DMS153 treated with DMSO at 0.1 percent for 48 hours (cell line): Measurements from ENCODE around the gene NAA15.
"Not testable (repeated sequence)": the region's sequence is repeated elsewhere in the genome, so short reads cannot be mapped to it uniquely, and the experiment has no call there.

Experiments
- DNase-seq: peaks from one replicate; lab custom pipeline; 2025; ENCODE audit not compliant: unreplicated experiment; lab: John Stamatoyannopoulos, UW

The NAA15 gene

GRCh38 chr4:139337612-139338011 lies 36.3 kb downstream of the NAA15 start:
- DNase-seq: no peak

- no peak for DNase-seq
Observed at GRCh38 chr4:139361301-139361700, 60.0 kb downstream of the NAA15 start.

- no peak for DNase-seq
Observed at GRCh38 chr4:139367421-139368090, 66.3 kb downstream of the NAA15 start.

GRCh38 chr4:139368998-139369397 lies 67.7 kb downstream of the NAA15 start:
- peak; percentile 26 for DNase-seq

GRCh38 chr4:139374251-139374650 lies 72.9 kb downstream of the NAA15 start:
- no peak for DNase-seq

- no peak for DNase-seq
Observed at GRCh38 chr4:139386421-139386820, 85.1 kb downstream of the NAA15 start.

- no peak for DNase-seq
Observed at GRCh38 chr4:139389102-139389501, 87.8 kb downstream of the NAA15 start.

GRCh38 chr4:139389991-139390390 lies 88.7 kb downstream of the NAA15 start:
- DNase-seq: no peak

GRCh38 chr4:139391731-139392130 lies 90.4 kb downstream of the NAA15 start:
- DNase-seq: no peak

- no peak for DNase-seq
Observed at GRCh38 chr4:139392797-139393196, 91.5 kb downstream of the NAA15 start.

GRCh38 chr4:139401368-139401767 lies 100.1 kb downstream of the NAA15 start:
- no peak for DNase-seq

- no peak for DNase-seq
Observed at GRCh38 chr4:139402436-139402835, 101.1 kb downstream of the NAA15 start.

GRCh38 chr4:139403462-139403861 lies 102.2 kb downstream of the NAA15 start:
- no peak for DNase-seq

- DNase-seq: no peak
Observed at GRCh38 chr4:139410312-139410711, 109.0 kb downstream of the NAA15 start.

- not testable (repeated sequence) for DNase-seq
Observed at GRCh38 chr4:139414671-139415210, 113.4 kb downstream of the NAA15 start.

GRCh38 chr4:139416073-139416673 lies 114.9 kb downstream of the NAA15 start:
- DNase-seq: peak; percentile 32

GRCh38 chr4:139419388-139419914 lies 118.1 kb downstream of the NAA15 start:
- no peak for DNase-seq

GRCh38 chr4:139420652-139421051 lies 119.3 kb downstream of the NAA15 start:
- DNase-seq: no peak

GRCh38 chr4:139436122-139436521 lies 134.8 kb downstream of the NAA15 start:
- DNase-seq: no peak

- no peak for DNase-seq
Observed at GRCh38 chr4:139438141-139438540, 136.8 kb downstream of the NAA15 start.

GRCh38 chr4:139441029-139441428 lies 139.7 kb downstream of the NAA15 start:
- no peak for DNase-seq

GRCh38 chr4:139443661-139444060 lies 142.4 kb downstream of the NAA15 start:
- DNase-seq: no peak
